ENCODE data around the gene KIF16B.

DNA sequence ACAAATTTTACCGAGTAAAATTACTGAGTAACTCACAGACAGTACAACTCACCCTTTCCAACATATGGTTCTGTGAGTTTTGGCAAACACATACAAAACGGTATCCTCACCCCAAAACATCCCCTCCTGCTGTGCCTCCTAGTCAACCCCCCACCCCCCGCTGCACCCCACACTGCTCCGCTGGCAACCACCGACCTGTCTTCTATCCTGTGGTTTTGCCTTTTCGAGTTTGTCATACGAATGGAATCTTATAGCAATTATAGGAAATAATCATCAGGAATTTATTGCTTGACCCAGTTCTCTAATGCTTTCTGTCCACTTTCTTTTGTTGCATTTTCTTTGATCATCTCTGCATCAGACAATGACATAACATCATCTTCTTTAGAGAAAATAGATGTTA lies 312.3 kb downstream of the KIF16B start:
- no peak for TF ChIP-seq EZH2 (IDR thresholded peaks at IDR 0.05; ENCODE audit: borderline replicate concordance, low read depth, low read length, poor library complexity, severe bottlenecking)
- TF ChIP-seq, protein P1, sequence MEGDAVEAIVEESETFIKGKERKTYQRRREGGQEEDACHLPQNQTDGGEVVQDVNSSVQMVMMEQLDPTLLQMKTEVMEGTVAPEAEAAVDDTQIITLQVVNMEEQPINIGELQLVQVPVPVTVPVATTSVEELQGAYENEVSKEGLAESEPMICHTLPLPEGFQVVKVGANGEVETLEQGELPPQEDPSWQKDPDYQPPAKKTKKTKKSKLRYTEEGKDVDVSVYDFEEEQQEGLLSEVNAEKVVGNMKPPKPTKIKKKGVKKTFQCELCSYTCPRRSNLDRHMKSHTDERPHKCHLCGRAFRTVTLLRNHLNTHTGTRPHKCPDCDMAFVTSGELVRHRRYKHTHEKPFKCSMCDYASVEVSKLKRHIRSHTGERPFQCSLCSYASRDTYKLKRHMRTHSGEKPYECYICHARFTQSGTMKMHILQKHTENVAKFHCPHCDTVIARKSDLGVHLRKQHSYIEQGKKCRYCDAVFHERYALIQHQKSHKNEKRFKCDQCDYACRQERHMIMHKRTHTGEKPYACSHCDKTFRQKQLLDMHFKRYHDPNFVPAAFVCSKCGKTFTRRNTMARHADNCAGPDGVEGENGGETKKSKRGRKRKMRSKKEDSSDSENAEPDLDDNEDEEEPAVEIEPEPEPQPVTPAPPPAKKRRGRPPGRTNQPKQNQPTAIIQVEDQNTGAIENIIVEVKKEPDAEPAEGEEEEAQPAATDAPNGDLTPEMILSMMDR (conservative IDR thresholded peaks at IDR 0.05; ENCODE audit: low read depth, low read length): no peak
